SK-MEL-5 (cell line): ENCODE measurements around the gene INAFM1. TPM values are rescaled to one million over a fixed set of nuclear protein-coding genes. Genes with fewer than 3 reads are reported as not detected.
"Not testable (repeated sequence)": the region's sequence is repeated elsewhere in the genome, so short reads cannot be mapped to it uniquely, and the experiment has no call there.

Source experiments
- DNase-seq: peaks from one replicate; pipeline ENCODE4 v3.0.0-alpha.2; 2016; ENCODE audit warnings: low read depth, low spot score
- in situ Hi-C: cut with HindIII; loops from 2 replicates; pipeline ENCODE4 v1.10.0; 2016; ENCODE audit warnings: low sequenced_read_pairs, high pct_unique_total_duplicates, low pct_unique_long_range_greater_than_20kb
- total RNA-seq: library from RNA; depleted of rRNA; stranded (reverse); fragments of >200 nt; shearing (Covaris generic); gene quantifications from 2 replicates; pipeline ENCODE4 v1.2.3, GENCODE V29; 2014

INAFM1 gene
- total RNA-seq, 1 experiment from 2014 or later = 0.69 TPM

GRCh38 chr19:47258895-47259555 is 15.7 kb upstream of the INAFM1 start:
- in situ Hi-C loops = no loop called here
- no peak for DNase-seq

GRCh38 chr19:47260476-47260875 is 14.2 kb upstream of the INAFM1 start:
- DNase-seq = no peak
- in situ Hi-C loops = no loop called here

GRCh38 chr19:47261946-47262793 is 12.5 kb upstream of the INAFM1 start:
- in situ Hi-C loops, DNase-seq: not testable (repeated sequence)

- in situ Hi-C loops = no loop called here
- DNase-seq = no peak
Observed at GRCh38 chr19:47264629-47265028, 10.1 kb upstream of the INAFM1 start.

- in situ Hi-C loops = no loop called here
- no peak for DNase-seq
Observed at GRCh38 chr19:47266401-47266941, 8.2 kb upstream of the INAFM1 start.

GRCh38 chr19:47267350-47267759 is 7.3 kb upstream of the INAFM1 start:
- in situ Hi-C loops = no loop called here
- DNase-seq = no peak

GRCh38 chr19:47268028-47268427 is 6.7 kb upstream of the INAFM1 start:
- in situ Hi-C loops = no loop called here
- DNase-seq = no peak

GRCh38 chr19:47269596-47269995 is 5.1 kb upstream of the INAFM1 start:
- no peak for DNase-seq
- in situ Hi-C loops = no loop called here

- DNase-seq = no peak
- in situ Hi-C loops = no loop called here
Observed at GRCh38 chr19:47270408-47270807, 4.3 kb upstream of the INAFM1 start.

GRCh38 chr19:47271949-47272348 is 2.7 kb upstream of the INAFM1 start:
- DNase-seq = no peak
- in situ Hi-C loops = no loop called here

GRCh38 chr19:47272448-47273312 is 2.0 kb upstream of the INAFM1 start:
- in situ Hi-C loops = no loop called here
- DNase-seq = no peak

GRCh38 chr19:47273313-47274070 is 1.2 kb upstream of the INAFM1 start:
- peak; percentile 88 for DNase-seq
- in situ Hi-C loops = no loop called here

- in situ Hi-C loops = no loop called here
- DNase-seq = no peak
Observed at GRCh38 chr19:47274891-47275761, 441 bp downstream of the INAFM1 start.

- in situ Hi-C loops = no loop called here
- DNase-seq = no peak
Observed at GRCh38 chr19:47275791-47276461, 1.2 kb downstream of the INAFM1 start.

- in situ Hi-C loops, DNase-seq: not testable (repeated sequence)
Observed at GRCh38 chr19:47276513-47276912, 1.8 kb downstream of the INAFM1 start.
